ENCODE results near the gene FSD2. TPM values are rescaled to one million over a fixed set of nuclear protein-coding genes. Genes with fewer than 3 reads are reported as not detected.
"Not testable (repeated sequence)": the region's sequence is repeated elsewhere in the genome, so short reads cannot be mapped to it uniquely, and the experiment has no call there.

FSD2 gene
- total RNA-seq, 1 donor from 2014 or later, result 0.09 TPM

DNA sequence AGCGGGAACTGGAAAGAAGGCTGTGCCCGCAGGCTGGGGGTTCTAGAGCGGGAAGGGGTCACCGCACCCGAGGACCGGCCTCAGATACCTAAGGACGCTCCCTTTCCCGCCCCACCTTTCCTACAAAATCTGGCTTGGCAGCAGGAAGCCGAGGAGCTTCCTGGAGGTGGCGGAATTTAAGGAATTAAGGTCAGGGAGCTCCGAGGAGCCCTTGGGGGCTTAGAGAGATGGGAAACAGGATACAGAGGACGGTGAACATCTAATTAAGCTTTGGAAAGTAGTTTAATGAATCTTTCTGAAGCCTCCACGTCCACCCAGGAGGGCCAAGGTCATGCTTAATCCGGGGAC, 95.7 kb downstream of the FSD2 start:
- FAIRE-seq (no peak), DNase-seq (ENCODE audit: low read depth) (no peak)
- peak overlapping the region; percentile 90 for H3K4me2 ChIP-seq (ENCODE audit: low read length)
- H3K27ac ChIP-seq (ENCODE audit: low read depth, low read length), result no peak overlapping the region
- Mint-ChIP-seq H3K36me3 (ENCODE audit: low read depth, unreplicated experiment) (no peaks in the 10 kb centered on the region), H3K27me3 (ENCODE audit: low read depth, unreplicated experiment) (peaks cover 21% of the 10 kb centered on the region), H3K4me3 (ENCODE audit: unreplicated experiment) (peak overlapping the region; percentile 83), H3K4me1 (ENCODE audit: low read depth, unreplicated experiment) (peaks cover 2% of the 10 kb centered on the region), H3K27ac (ENCODE audit: unreplicated experiment) (no peak overlapping the region), H3K9me3 (ENCODE audit: unreplicated experiment) (no peaks in the 10 kb centered on the region)
- H3K4me1 ChIP-seq (ENCODE audit: insufficient read depth, low read length), result peaks cover 7% of the 10 kb centered on the region
- peaks cover 4% of the 10 kb centered on the region for H4K20me1 ChIP-seq (ENCODE audit: insufficient read depth, low read length)
- peak overlapping the region; percentile 83 for H2AFZ ChIP-seq (ENCODE audit: low read depth, low read length)
- TF ChIP-seq EZH2 (IDR thresholded peaks at IDR 0.05; ENCODE audit: insufficient read depth, low read length), result no peak
- TF ChIP-seq, protein P1, sequence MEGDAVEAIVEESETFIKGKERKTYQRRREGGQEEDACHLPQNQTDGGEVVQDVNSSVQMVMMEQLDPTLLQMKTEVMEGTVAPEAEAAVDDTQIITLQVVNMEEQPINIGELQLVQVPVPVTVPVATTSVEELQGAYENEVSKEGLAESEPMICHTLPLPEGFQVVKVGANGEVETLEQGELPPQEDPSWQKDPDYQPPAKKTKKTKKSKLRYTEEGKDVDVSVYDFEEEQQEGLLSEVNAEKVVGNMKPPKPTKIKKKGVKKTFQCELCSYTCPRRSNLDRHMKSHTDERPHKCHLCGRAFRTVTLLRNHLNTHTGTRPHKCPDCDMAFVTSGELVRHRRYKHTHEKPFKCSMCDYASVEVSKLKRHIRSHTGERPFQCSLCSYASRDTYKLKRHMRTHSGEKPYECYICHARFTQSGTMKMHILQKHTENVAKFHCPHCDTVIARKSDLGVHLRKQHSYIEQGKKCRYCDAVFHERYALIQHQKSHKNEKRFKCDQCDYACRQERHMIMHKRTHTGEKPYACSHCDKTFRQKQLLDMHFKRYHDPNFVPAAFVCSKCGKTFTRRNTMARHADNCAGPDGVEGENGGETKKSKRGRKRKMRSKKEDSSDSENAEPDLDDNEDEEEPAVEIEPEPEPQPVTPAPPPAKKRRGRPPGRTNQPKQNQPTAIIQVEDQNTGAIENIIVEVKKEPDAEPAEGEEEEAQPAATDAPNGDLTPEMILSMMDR (IDR thresholded peaks at IDR 0.05; ENCODE audit: insufficient read depth, low read depth, low read length), result no peak
- peaks cover 3% of the 10 kb centered on the region for H3K27me3 ChIP-seq (ENCODE audit: insufficient read depth, low read length)
- no peaks in the 10 kb centered on the region for H3K9me3 ChIP-seq (ENCODE audit: insufficient read depth, low read depth, low read length)
- no peaks in the 10 kb centered on the region for H3K79me2 ChIP-seq (ENCODE audit: insufficient read depth, low read length)
- peak overlapping the region; percentile 46 for H3K9ac ChIP-seq (ENCODE audit: low read length)
- H3K4me3 ChIP-seq (ENCODE audit: insufficient read depth, low read depth, low read length), result peak overlapping the region; percentile 70
- H3K36me3 ChIP-seq (ENCODE audit: insufficient read depth, low read length), result no peaks in the 10 kb centered on the region

DNA sequence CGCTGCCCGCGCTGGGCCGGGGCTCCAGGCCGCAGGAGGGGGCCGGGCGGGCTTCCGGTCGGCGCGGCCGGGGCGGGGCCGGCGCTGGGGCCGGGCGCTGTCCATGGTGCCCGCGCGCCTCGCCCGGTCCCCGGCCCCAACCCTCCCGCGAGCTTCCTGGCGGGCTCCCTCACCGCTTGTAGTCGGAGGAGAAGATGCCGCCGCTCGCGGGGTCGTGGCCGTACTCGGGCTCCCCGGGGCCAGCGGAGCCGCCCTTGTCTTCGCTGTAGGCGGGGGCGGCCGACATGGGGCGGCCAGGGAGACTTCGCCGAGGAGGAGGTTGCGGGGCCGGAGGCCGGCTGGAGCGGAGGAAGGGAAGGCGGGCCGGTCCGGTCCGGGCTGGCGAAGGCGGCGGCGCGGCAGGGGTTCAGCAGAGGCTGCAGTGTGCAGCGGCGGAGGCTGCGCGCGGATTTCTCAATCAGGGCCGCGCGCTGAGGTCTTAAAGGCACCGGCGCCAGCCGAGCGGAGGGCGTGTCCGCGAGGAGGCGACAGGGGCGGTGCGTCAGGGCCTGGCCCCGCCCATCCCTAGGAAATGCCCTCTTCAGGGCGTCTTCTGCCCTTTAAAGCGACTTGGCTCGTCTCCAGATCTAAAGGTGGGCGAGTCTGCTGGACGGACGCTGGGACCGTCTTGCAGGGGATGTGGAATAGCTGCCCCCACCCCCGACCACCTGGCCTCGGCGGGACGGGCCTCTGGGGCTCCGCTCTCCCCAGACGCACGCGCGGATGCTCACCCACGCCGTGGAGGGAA, 96.3 kb downstream of the FSD2 start, which contains the start of gene AP3B2:
Gene AP3B2, minus strand, starts transcription at position 455 of the 787 bp plus-strand sequence. Its CDS starts 169 bp downstream, at position 286.
- peak within 1 kb of the TSS; percentile 83 for H3K4me3 Mint-ChIP-seq (ENCODE audit: unreplicated experiment)
- H3K4me1 Mint-ChIP-seq (ENCODE audit: low read depth, unreplicated experiment), result peaks cover 2% of the 10 kb centered on the region
- peak within 1 kb of the TSS; percentile 83 for H2AFZ ChIP-seq (ENCODE audit: low read depth, low read length)
- DNase-seq (ENCODE audit: low read depth) (peak; percentile 27), FAIRE-seq (no peak)
- no peak within 1 kb of the TSS for H3K27ac Mint-ChIP-seq (ENCODE audit: unreplicated experiment)
- peaks cover 3% of the 10 kb centered on the region for H3K27me3 ChIP-seq (ENCODE audit: insufficient read depth, low read length)
- no peaks in the 10 kb centered on the region for H3K36me3 Mint-ChIP-seq (ENCODE audit: low read depth, unreplicated experiment)
- no peaks in the 10 kb centered on the region for H3K9me3 Mint-ChIP-seq (ENCODE audit: unreplicated experiment)
- no peaks in the 10 kb centered on the region for H3K36me3 ChIP-seq (ENCODE audit: insufficient read depth, low read length)
- H3K4me2 ChIP-seq (ENCODE audit: low read length), result peak within 1 kb of the TSS; percentile 90
- TF ChIP-seq, protein P1 (IDR thresholded peaks at IDR 0.05; ENCODE audit: insufficient read depth, low read depth, low read length), result no peak
- TF ChIP-seq EZH2 (IDR thresholded peaks at IDR 0.05; ENCODE audit: insufficient read depth, low read length), result no peak
- H3K27me3 Mint-ChIP-seq (ENCODE audit: low read depth, unreplicated experiment), result peaks cover 21% of the 10 kb centered on the region
- peak within 1 kb of the TSS; percentile 70 for H3K4me3 ChIP-seq (ENCODE audit: insufficient read depth, low read depth, low read length)
- H3K4me1 ChIP-seq (ENCODE audit: insufficient read depth, low read length), result peaks cover 7% of the 10 kb centered on the region
- H3K9me3 ChIP-seq (ENCODE audit: insufficient read depth, low read depth, low read length), result no peaks in the 10 kb centered on the region
- no peaks in the 10 kb centered on the region for H3K79me2 ChIP-seq (ENCODE audit: insufficient read depth, low read length)
- peak within 1 kb of the TSS; percentile 46 for H3K9ac ChIP-seq (ENCODE audit: low read length)
- H4K20me1 ChIP-seq (ENCODE audit: insufficient read depth, low read length), result peaks cover 4% of the 10 kb centered on the region
- H3K27ac ChIP-seq (ENCODE audit: low read depth, low read length), result no peak within 1 kb of the TSS

DNA sequence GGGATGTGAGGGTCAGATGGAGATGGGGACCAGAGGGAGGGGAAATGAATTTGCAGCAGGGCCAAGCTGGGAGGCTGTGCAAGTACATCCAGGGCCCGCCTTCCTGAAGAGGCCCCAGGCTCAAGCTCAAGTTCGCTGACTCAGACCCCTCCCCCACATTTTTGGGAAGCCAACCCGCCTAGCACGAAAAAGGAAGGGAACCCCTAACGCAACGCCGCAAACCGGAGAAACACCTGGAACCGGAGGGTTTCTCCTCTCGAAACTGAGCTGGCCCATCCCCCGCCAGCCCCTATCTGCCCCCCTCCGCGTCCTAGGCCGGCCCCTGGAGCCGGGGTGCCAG, 96.8 kb downstream of the FSD2 start:
- H3K4me2 ChIP-seq (ENCODE audit: low read length), result peak overlapping the region; percentile 90
- peak overlapping the region; percentile 31 for H3K9ac ChIP-seq (ENCODE audit: low read length)
- H4K20me1 ChIP-seq (ENCODE audit: insufficient read depth, low read length), result peaks cover 4% of the 10 kb centered on the region
- no peaks in the 10 kb centered on the region for H3K36me3 ChIP-seq (ENCODE audit: insufficient read depth, low read length)
- Mint-ChIP-seq H3K4me3 (ENCODE audit: unreplicated experiment) (no peak overlapping the region), H3K36me3 (ENCODE audit: low read depth, unreplicated experiment) (no peaks in the 10 kb centered on the region), H3K4me1 (ENCODE audit: low read depth, unreplicated experiment) (peaks cover 2% of the 10 kb centered on the region), H3K27ac (ENCODE audit: unreplicated experiment) (no peak overlapping the region), H3K9me3 (ENCODE audit: unreplicated experiment) (no peaks in the 10 kb centered on the region), H3K27me3 (ENCODE audit: low read depth, unreplicated experiment) (peaks cover 21% of the 10 kb centered on the region)
- no peaks in the 10 kb centered on the region for H3K9me3 ChIP-seq (ENCODE audit: insufficient read depth, low read depth, low read length)
- H2AFZ ChIP-seq (ENCODE audit: low read depth, low read length), result peak overlapping the region; percentile 80
- FAIRE-seq (no peak), DNase-seq (ENCODE audit: low read depth) (no peak)
- H3K27me3 ChIP-seq (ENCODE audit: insufficient read depth, low read length), result peaks cover 3% of the 10 kb centered on the region
- TF ChIP-seq, protein P1 (IDR thresholded peaks at IDR 0.05; ENCODE audit: insufficient read depth, low read depth, low read length), result no peak
- H3K27ac ChIP-seq (ENCODE audit: low read depth, low read length), result no peak overlapping the region
- H3K4me3 ChIP-seq (ENCODE audit: insufficient read depth, low read depth, low read length), result peak overlapping the region; percentile 70
- H3K4me1 ChIP-seq (ENCODE audit: insufficient read depth, low read length), result peaks cover 7% of the 10 kb centered on the region
- no peaks in the 10 kb centered on the region for H3K79me2 ChIP-seq (ENCODE audit: insufficient read depth, low read length)

DNA sequence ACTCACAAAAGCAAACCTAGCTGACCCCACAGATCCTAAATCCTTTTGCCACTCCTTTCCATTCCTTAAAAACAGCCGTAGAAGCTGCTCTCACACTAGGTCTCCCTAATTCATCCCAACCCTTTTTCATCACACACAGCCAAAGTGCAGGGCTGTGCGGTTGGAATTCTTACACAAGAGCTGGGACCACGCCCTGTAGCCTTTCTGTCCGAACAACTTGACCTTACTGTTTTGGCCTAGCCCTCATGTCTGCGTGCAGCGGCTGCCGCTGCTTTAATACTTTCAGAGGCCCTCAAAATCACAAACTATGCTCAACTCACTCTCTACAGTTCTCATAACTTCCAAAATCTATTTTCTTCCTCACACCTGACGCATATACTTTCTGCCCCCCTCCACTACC, 100.0 kb downstream of the FSD2 start:
- H3K4me1 ChIP-seq (ENCODE audit: insufficient read depth, low read length); H3K9me3 Mint-ChIP-seq (ENCODE audit: unreplicated experiment); H3K27ac ChIP-seq (ENCODE audit: low read depth, low read length); H3K4me3 ChIP-seq (ENCODE audit: insufficient read depth, low read depth, low read length); DNase-seq (ENCODE audit: low read depth); H3K9me3 ChIP-seq (ENCODE audit: insufficient read depth, low read depth, low read length); H3K27me3 ChIP-seq (ENCODE audit: insufficient read depth, low read length); H3K4me1 Mint-ChIP-seq (ENCODE audit: low read depth, unreplicated experiment); H3K4me3 Mint-ChIP-seq (ENCODE audit: unreplicated experiment); H4K20me1 ChIP-seq (ENCODE audit: insufficient read depth, low read length); FAIRE-seq; H3K36me3 ChIP-seq (ENCODE audit: insufficient read depth, low read length); H2AFZ ChIP-seq (ENCODE audit: low read depth, low read length); H3K79me2 ChIP-seq (ENCODE audit: insufficient read depth, low read length); H3K36me3 Mint-ChIP-seq (ENCODE audit: low read depth, unreplicated experiment); H3K27ac Mint-ChIP-seq (ENCODE audit: unreplicated experiment); H3K27me3 Mint-ChIP-seq (ENCODE audit: low read depth, unreplicated experiment); H3K9ac ChIP-seq (ENCODE audit: low read length); H3K4me2 ChIP-seq (ENCODE audit: low read length): not testable (repeated sequence)
